Hepatocyte (in vitro differentiated cells): ENCODE data around the gene TMEM164. TPM values are rescaled to one million over a fixed set of nuclear protein-coding genes. Genes with fewer than 3 reads are reported as not detected.

Experiments used
- DNase-seq: peaks from one replicate; pipeline ENCODE4 v3.0.0-alpha.2; 2016; ENCODE audit warnings: low spot score
- H2AFZ ChIP-seq: fragments of 200-600 bp; sonication (generic); 2 replicates; pipeline ENCODE4 v1.6.0; 2016; ENCODE audit warnings: antibody characterized with exemption, mild to moderate bottlenecking
- H3K27ac ChIP-seq: fragments of 200-600 bp; sonication (generic); 2 replicates; pipeline ENCODE4 v1.5.1; 2016; ENCODE audit warnings: mild to moderate bottlenecking
- H3K27me3 ChIP-seq: fragments of 200-600 bp; sonication (generic); 2 replicates; pipeline ENCODE4 v1.6.1; 2016
- H3K36me3 ChIP-seq: fragments of 200-600 bp; sonication (generic); replicated peaks from 2 replicates; pipeline ENCODE4 v1.5.1; 2016; ENCODE audit warnings: low read depth; ENCODE audit not compliant: insufficient read depth
- H3K4me1 ChIP-seq: fragments of 200-600 bp; sonication (generic); 2 replicates; pipeline ENCODE4 v1.5.1; 2016; ENCODE audit warnings: mild to moderate bottlenecking, moderate library complexity; ENCODE audit not compliant: insufficient read depth
- H3K4me2 ChIP-seq: fragments of 200-600 bp; sonication (generic); 2 replicates; pipeline ENCODE4 v1.6.0; 2016
- H3K4me3 ChIP-seq: fragments of 200-600 bp; sonication (generic); 2 replicates; pipeline ENCODE4 v1.5.1; 2016; ENCODE audit warnings: mild to moderate bottlenecking
- H3K79me2 ChIP-seq: fragments of 200-600 bp; sonication (generic); 2 replicates; pipeline ENCODE4 v1.6.0; 2017; ENCODE audit warnings: mild to moderate bottlenecking
- H3K9me2 ChIP-seq: fragments of 200-600 bp; sonication (generic); replicated peaks from 2 replicates; pipeline ENCODE4 v1.6.0; 2017; ENCODE audit warnings: mild to moderate bottlenecking; ENCODE audit not compliant: insufficient read depth
- H3K9me3 ChIP-seq: fragments of 200-600 bp; sonication (generic); 2 replicates; pipeline ENCODE4 v1.5.1; 2016; ENCODE audit warnings: low read depth, mild to moderate bottlenecking
- H4K20me1 ChIP-seq: fragments of 200-600 bp; sonication (generic); 2 replicates; pipeline ENCODE4 v1.6.0; 2016; ENCODE audit warnings: mild to moderate bottlenecking; ENCODE audit not compliant: insufficient read depth, poor library complexity, severe bottlenecking
- EZH2 ChIP-seq: fragments of 200-600 bp; sonication (generic); IDR thresholded peaks from 2 replicates; pipeline ENCODE4 v1.6.1; 2016; ENCODE audit warnings: antibody characterized with exemption, mild to moderate bottlenecking, borderline replicate concordance
- EZH2phosphoT487 ChIP-seq: fragments of 200-600 bp; sonication (generic); IDR thresholded peaks from one replicate; pipeline ENCODE4 v1.6.1; 2018; ENCODE audit warnings: antibody characterized with exemption, mild to moderate bottlenecking, low read depth, moderate library complexity; ENCODE audit not compliant: unreplicated experiment, severe bottlenecking
- WGBS: methylation state at CpG from one replicate; pipeline ENCODE4 v1.1.6; 2016; ENCODE audit warnings: low lambda C conversion rate; ENCODE audit errors: missing lambda C conversion rate; 5-methylcytosine and 5-hydroxymethylcytosine counted together
- polyA plus RNA-seq: library from polyadenylated mRNA; unstranded; fragments of >200 nt; fragmentation: Nextera tagmentation; extraction: Ambion mirVana; gene quantifications from 2 replicates; pipeline ENCODE4 v1.2.1, GENCODE V29; 2016
- total RNA-seq: library from RNA; depleted of rRNA; stranded (reverse); fragments of >200 nt; gene quantifications from 2 replicates; pipeline ENCODE4 v1.2.3, GENCODE V29; 2014
- TF ChIP-seq, protein P1 (sequence below): fragments of 200-600 bp; sonication (generic); IDR thresholded peaks from 2 replicates; pipeline ENCODE4 v1.5.1; 2016; ENCODE audit warnings: antibody characterized with exemption, mild to moderate bottlenecking; ENCODE audit not compliant: poor library complexity

TMEM164 gene
- total and polyA plus RNA-seq, 2 experiments from 2014 or later = 5.4 to 34.2 TPM

DNA sequence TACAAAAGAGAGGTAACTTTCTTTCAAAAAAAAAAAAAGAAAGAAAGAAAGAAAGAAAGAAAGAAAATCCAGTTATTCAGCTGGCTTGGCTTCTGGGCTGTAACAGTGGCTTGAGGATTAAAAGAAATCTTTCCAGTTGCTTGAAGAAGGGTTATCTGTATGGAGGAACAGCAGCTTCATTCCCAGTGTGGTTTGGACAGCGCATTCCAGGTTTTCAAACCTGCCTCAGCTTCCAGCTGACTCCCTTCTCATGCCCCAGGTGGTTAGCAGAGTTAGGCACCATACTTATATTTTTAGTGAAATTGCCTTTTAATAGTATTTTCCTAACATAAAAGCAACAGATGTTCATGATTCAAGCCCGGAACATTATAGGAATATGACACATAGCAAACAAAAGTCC lies 48.6 kb downstream of the TMEM164 start:
- Histone ChIP-seq H4K20me1 (no peaks in the 10 kb centered on the region), H3K27me3 (no peaks in the 10 kb centered on the region), H2AFZ (no peak overlapping the region), H3K36me3 (no peaks in the 10 kb centered on the region), H3K79me2 (no peaks in the 10 kb centered on the region), H3K27ac (no peak overlapping the region), H3K4me3 (no peak overlapping the region), H3K4me1 (no peaks in the 10 kb centered on the region), H3K9me2 (no peaks in the 10 kb centered on the region), H3K4me2 (no peak overlapping the region), H3K9me3 (peaks cover 4% of the 10 kb centered on the region)
- no peak for DNase-seq
- TF ChIP-seq, protein P1, sequence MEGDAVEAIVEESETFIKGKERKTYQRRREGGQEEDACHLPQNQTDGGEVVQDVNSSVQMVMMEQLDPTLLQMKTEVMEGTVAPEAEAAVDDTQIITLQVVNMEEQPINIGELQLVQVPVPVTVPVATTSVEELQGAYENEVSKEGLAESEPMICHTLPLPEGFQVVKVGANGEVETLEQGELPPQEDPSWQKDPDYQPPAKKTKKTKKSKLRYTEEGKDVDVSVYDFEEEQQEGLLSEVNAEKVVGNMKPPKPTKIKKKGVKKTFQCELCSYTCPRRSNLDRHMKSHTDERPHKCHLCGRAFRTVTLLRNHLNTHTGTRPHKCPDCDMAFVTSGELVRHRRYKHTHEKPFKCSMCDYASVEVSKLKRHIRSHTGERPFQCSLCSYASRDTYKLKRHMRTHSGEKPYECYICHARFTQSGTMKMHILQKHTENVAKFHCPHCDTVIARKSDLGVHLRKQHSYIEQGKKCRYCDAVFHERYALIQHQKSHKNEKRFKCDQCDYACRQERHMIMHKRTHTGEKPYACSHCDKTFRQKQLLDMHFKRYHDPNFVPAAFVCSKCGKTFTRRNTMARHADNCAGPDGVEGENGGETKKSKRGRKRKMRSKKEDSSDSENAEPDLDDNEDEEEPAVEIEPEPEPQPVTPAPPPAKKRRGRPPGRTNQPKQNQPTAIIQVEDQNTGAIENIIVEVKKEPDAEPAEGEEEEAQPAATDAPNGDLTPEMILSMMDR = no peak
- TF ChIP-seq EZH2phosphoT487 = no peak
- 64% methylated on average over 2 of the region's 2 CpGs for WGBS

DNA sequence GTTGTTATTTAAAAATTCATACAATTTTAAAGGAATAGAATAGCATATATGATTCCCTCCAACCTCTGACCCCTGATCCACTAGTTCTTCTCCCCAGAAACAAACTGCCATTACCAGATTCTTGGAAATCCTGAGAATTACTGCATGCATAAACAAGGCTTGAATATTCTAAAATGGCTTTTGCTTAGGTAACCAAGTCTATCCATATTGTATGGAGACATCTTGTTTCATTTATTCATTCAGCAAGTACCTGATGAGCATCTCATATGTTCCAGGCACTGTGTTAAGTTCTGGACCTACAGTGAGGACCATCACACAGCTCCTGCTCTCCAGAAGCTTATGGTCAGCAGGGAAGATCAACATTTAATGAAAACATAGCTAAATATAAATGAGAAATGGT lies 49.4 kb downstream of the TMEM164 start:
- Histone ChIP-seq H3K27ac (no peak overlapping the region), H3K9me2 (no peaks in the 10 kb centered on the region), H2AFZ (no peak overlapping the region), H3K9me3 (peaks cover 4% of the 10 kb centered on the region), H3K79me2 (no peaks in the 10 kb centered on the region), H3K36me3 (no peaks in the 10 kb centered on the region), H3K4me3 (no peak overlapping the region), H4K20me1 (no peaks in the 10 kb centered on the region), H3K4me2 (no peak overlapping the region), H3K4me1 (no peaks in the 10 kb centered on the region), H3K27me3 (no peaks in the 10 kb centered on the region)
- no peak for DNase-seq
- TF ChIP-seq EZH2phosphoT487 (no peak), EZH2 (no peak)
- TF ChIP-seq, protein P1 = no peak

- peaks cover 4% of the 10 kb centered on the region for H3K9me3 ChIP-seq
- no peaks in the 10 kb centered on the region for H3K4me1 ChIP-seq
- no peak for TF ChIP-seq EZH2
- TF ChIP-seq, protein P1 = no peak
- no peak for TF ChIP-seq EZH2phosphoT487
- H4K20me1 ChIP-seq = no peaks in the 10 kb centered on the region
- H3K9me2 ChIP-seq = no peaks in the 10 kb centered on the region
- H3K4me3 ChIP-seq = no peak overlapping the region
- no peaks in the 10 kb centered on the region for H3K79me2 ChIP-seq
- 44% methylated on average over 1 of the region's 1 CpG for WGBS
- no peaks in the 10 kb centered on the region for H3K36me3 ChIP-seq
- DNase-seq = no peak
- no peak overlapping the region for H3K27ac ChIP-seq
- H3K27me3 ChIP-seq = no peaks in the 10 kb centered on the region
- no peak overlapping the region for H3K4me2 ChIP-seq
- no peak overlapping the region for H2AFZ ChIP-seq
These were observed 50.5 kb downstream of the TMEM164 start for GRCh38 chrX:110053453-110053852.

DNA sequence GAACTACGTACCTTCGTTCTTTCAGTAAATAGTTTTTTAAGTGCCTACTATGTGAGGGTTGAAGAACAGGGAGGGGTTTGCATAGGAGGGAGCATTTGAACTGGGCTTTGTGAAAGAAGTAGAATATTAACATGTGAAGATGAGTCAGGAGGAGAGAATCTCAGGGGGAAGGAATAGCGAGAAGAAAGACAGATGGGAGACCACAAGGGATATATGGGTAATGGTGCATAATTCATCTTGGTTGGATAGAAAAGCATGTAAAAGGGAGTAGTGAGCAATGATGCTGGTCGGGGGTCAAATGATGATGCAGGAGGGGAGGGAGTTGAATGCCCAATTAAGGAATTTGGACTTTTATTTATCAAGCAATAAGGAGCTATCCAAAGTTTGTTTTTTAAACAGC lies 52.7 kb downstream of the TMEM164 start:
- no peak overlapping the region for H3K27ac ChIP-seq
- no peak overlapping the region for H3K4me2 ChIP-seq
- no peaks in the 10 kb centered on the region for H3K4me1 ChIP-seq
- no peak for DNase-seq
- 84% methylated on average over 4 of the region's 4 CpGs for WGBS
- H3K36me3 ChIP-seq = no peaks in the 10 kb centered on the region
- H2AFZ ChIP-seq = no peak overlapping the region
- H4K20me1 ChIP-seq = no peaks in the 10 kb centered on the region
- H3K9me3 ChIP-seq = peaks cover 4% of the 10 kb centered on the region
- H3K27me3 ChIP-seq = no peaks in the 10 kb centered on the region
- no peak overlapping the region for H3K4me3 ChIP-seq
- TF ChIP-seq, protein P1 = no peak
- no peak for TF ChIP-seq EZH2phosphoT487
- no peak for TF ChIP-seq EZH2
- H3K79me2 ChIP-seq = no peaks in the 10 kb centered on the region
- H3K9me2 ChIP-seq = no peaks in the 10 kb centered on the region
